22Rv1 (cell line): Measurements from ENCODE around the gene LRTM1.

Experiments
- H3K27ac ChIP-seq: fragments of 450-650 bp; 2 replicates; pipeline ENCODE4 v1.5.1; 2017
- ZFX ChIP-seq: fragments of 450-650 bp; IDR thresholded peaks from 2 replicates; pipeline ENCODE4 v1.6.1; 2017; ENCODE audit warnings: antibody characterized with exemption, borderline replicate concordance
- TF ChIP-seq, protein P1 (sequence below): fragments of 450-650 bp; IDR thresholded peaks from 2 replicates; pipeline ENCODE4 v1.5.1; 2017; ENCODE audit warnings: mild to moderate bottlenecking

LRTM1 gene

GRCh38 chr3:54906763-54907162 is 21.1 kb downstream of the LRTM1 start:
- TF ChIP-seq, protein P1, sequence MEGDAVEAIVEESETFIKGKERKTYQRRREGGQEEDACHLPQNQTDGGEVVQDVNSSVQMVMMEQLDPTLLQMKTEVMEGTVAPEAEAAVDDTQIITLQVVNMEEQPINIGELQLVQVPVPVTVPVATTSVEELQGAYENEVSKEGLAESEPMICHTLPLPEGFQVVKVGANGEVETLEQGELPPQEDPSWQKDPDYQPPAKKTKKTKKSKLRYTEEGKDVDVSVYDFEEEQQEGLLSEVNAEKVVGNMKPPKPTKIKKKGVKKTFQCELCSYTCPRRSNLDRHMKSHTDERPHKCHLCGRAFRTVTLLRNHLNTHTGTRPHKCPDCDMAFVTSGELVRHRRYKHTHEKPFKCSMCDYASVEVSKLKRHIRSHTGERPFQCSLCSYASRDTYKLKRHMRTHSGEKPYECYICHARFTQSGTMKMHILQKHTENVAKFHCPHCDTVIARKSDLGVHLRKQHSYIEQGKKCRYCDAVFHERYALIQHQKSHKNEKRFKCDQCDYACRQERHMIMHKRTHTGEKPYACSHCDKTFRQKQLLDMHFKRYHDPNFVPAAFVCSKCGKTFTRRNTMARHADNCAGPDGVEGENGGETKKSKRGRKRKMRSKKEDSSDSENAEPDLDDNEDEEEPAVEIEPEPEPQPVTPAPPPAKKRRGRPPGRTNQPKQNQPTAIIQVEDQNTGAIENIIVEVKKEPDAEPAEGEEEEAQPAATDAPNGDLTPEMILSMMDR = no peak
- no peak for TF ChIP-seq ZFX
- no peak overlapping the region for H3K27ac ChIP-seq

DNA sequence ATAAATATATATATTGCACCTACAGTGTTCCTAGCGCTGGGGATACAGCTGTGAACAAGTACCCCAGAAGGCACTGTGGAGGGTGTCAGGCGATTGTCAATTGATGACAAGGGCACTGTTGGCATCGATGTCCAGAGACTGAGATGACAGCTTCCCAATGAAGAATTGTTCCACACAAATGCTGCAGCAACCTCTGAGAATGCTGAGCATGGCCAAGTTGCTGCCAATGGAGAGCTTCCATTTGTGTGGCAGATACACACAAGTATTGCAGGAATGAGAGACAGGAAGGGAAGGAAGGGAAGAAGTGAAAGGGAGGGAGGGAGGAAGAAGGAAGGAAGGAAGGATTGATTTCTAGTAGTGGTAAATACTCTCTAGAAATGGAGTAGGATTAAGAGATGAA is 21.9 kb downstream of the LRTM1 start:
- no peak overlapping the region for H3K27ac ChIP-seq
- TF ChIP-seq, protein P1 = no peak
- no peak for TF ChIP-seq ZFX

GRCh38 chr3:54905261-54905888 is 22.5 kb downstream of the LRTM1 start:
- TF ChIP-seq ZFX = no peak
- TF ChIP-seq, protein P1 = no peak
- no peak overlapping the region for H3K27ac ChIP-seq

- TF ChIP-seq, protein P1 = no peak
- TF ChIP-seq ZFX = no peak
- H3K27ac ChIP-seq = no peak overlapping the region
Observed at GRCh38 chr3:54901906-54902685, 25.8 kb downstream of the LRTM1 start.

DNA sequence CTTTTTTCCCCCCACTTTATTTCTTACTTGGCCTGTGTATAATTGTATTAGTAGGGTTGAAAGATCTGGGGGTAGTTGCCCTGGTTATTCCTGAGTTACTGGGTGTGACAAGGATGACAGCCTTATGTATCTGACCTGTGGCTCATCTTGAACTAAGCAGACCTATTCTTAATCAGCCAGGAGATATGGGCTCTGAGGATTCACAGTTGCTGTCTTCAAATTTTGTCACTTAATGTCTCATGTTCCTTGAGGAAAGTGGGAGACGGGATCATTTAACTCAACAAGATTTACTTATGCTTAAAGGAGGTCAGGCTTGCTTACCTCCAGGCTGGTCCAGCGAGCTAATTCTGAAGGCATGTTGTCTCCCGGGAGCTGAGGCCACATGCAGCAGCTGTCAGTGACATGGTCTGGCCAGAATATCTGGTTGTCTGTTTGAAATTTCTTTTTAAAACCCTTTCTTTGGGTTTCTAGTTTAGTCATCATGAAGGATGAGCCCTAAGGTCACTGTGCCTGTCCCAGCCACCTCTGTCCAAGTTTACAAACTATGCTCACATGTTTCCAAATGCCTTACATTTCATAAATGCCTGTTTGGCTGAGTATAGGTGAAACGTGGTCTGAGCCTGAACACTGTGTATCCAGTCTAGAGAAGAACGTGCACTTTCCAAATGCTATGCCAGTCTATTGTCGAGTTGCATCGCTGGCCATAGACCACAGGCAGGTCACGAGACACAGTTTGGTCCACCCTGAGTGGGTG is 26.8 kb downstream of the LRTM1 start:
- no peak for TF ChIP-seq ZFX
- TF ChIP-seq, protein P1 = no peak
- no peak overlapping the region for H3K27ac ChIP-seq

- no peak for TF ChIP-seq ZFX
- TF ChIP-seq, protein P1 = no peak
- H3K27ac ChIP-seq = no peak overlapping the region
Observed at GRCh38 chr3:54899273-54899672, 28.6 kb downstream of the LRTM1 start.

DNA sequence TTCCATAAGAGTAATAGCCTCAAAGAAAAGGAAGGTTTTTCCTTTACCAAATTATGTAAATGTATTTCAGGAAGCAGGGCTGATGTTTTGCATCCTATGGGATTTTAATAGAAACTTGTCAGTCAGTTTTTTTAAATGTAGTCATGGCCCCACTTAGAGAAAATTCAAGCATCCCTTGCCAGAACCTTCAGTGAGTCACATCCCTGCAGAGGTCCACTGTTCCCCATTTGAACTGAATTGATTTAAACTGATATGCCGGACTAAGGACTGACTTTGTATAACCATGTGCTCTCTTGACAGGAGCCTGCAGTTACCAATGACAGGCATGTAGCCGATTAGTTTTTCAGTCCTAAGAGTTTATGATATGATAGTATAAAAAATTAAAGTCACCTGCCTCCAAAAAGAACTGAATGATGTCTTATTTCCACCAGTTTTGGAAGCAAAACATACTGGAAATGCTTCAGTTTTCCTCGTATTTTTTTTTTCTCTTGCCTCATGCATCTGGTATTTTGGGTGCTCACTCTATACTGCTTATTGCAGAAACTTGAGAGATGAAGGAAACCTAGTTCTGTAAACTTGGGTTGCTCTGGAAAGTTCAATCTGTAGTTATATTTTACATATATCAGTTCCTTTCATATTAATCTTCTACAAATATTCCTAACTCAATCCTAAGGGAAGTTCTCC is 30.7 kb downstream of the LRTM1 start:
- TF ChIP-seq ZFX = no peak
- TF ChIP-seq, protein P1 = no peak
- no peak overlapping the region for H3K27ac ChIP-seq
